Keratinocyte (primary cell): ENCODE results near the gene DCHS1. TPM values are rescaled to one million over a fixed set of nuclear protein-coding genes. Genes with fewer than 3 reads are reported as not detected.

Experiments used
- DNase-seq: peaks from one replicate; pipeline ENCODE4 v3.0.0-alpha.2; 2011; ENCODE audit warnings: low read depth, missing footprints, low spot score
- FAIRE-seq: peaks from 2 replicates; lab custom pipeline; 2011; peaks lifted over from hg19 to GRCh38; lab: Jason Lieb, UNC
- H2AFZ ChIP-seq: 2 replicates; pipeline ENCODE4 v1.6.0; 2012; ENCODE audit warnings: low read length, control low read depth, inconsistent platforms; ENCODE audit not compliant: control insufficient read depth
- H3K27ac ChIP-seq: 2 replicates; pipeline ENCODE4 v1.5.1; 2011; ENCODE audit warnings: low read length; ENCODE audit not compliant: control insufficient read depth, insufficient read depth
- H3K27me3 ChIP-seq: 3 replicates; pipeline ENCODE4 v1.6.0; 2011; ENCODE audit warnings: low read length; ENCODE audit not compliant: control insufficient read depth, insufficient read depth; ENCODE audit errors: extremely low read depth
- H3K36me3 ChIP-seq, 2 experiments: 2 replicates in 1 of 2; 3 replicates in 1 of 2; pipeline ENCODE4 v1.5.1; 2011; ENCODE audit warnings: low read length in 2 of 2, mild to moderate bottlenecking in 1 of 2; ENCODE audit not compliant: control insufficient read depth in 2 of 2, insufficient read depth in 2 of 2; ENCODE audit errors: extremely low read depth in 1 of 2
- H3K4me1 ChIP-seq: 3 replicates; pipeline ENCODE4 v1.5.1; 2011; ENCODE audit warnings: low read length; ENCODE audit not compliant: control insufficient read depth, insufficient read depth; ENCODE audit errors: extremely low read depth
- H3K4me2 ChIP-seq: 3 replicates; pipeline ENCODE4 v1.6.0; 2011; ENCODE audit warnings: low read depth, low read length; ENCODE audit not compliant: control insufficient read depth, insufficient read depth; ENCODE audit errors: extremely low read depth
- H3K4me3 ChIP-seq, 3 experiments: fragments of 200-600 bp in 1 of 3; sonication (generic) in 1 of 3; 2 replicates in 2 of 3; 3 replicates in 1 of 3; pipeline ENCODE4 v1.5.1; 2011 to 2016; ENCODE audit warnings: low read length in 3 of 3, mild to moderate bottlenecking in 3 of 3, control low read depth in 2 of 3, inconsistent platforms in 1 of 3, low read depth in 1 of 3, mixed read lengths in 1 of 3, mixed run types in 1 of 3, moderate library complexity in 1 of 3; ENCODE audit not compliant: control insufficient read depth in 2 of 3, insufficient read depth in 2 of 3; ENCODE audit errors: extremely low read depth in 1 of 3
- H3K79me2 ChIP-seq: 2 replicates; pipeline ENCODE4 v1.6.0; 2012; ENCODE audit warnings: low read length; ENCODE audit not compliant: control insufficient read depth, insufficient read depth
- H3K9ac ChIP-seq: 3 replicates; pipeline ENCODE4 v1.6.0; 2011; ENCODE audit warnings: low read length; ENCODE audit not compliant: control insufficient read depth, insufficient read depth; ENCODE audit errors: extremely low read depth
- H3K9me1 ChIP-seq: 3 replicates; pipeline ENCODE4 v1.6.0; 2011; ENCODE audit warnings: low read length; ENCODE audit not compliant: control insufficient read depth, insufficient read depth; ENCODE audit errors: extremely low read depth
- H3K9me3 ChIP-seq: 2 replicates; pipeline ENCODE4 v1.5.1; 2012; ENCODE audit warnings: low read depth, low read length; ENCODE audit not compliant: control insufficient read depth
- H4K20me1 ChIP-seq: 3 replicates; pipeline ENCODE4 v1.6.0; 2011; ENCODE audit warnings: low read length; ENCODE audit not compliant: control insufficient read depth, insufficient read depth; ENCODE audit errors: extremely low read depth
- CTCF ChIP-seq, 3 experiments: IDR thresholded peaks in 1 of 3; conservative IDR thresholded peaks in 1 of 3; optimal IDR thresholded peaks in 1 of 3; 2 replicates in 2 of 3; 3 replicates in 1 of 3; pipeline versions ENCODE3 to v1.5.1; 2011; ENCODE audit warnings: low read length in 3 of 3, mild to moderate bottlenecking in 3 of 3, moderate library complexity in 2 of 3, control low read depth in 1 of 3, inconsistent platforms in 1 of 3; ENCODE audit not compliant: insufficient read depth in 2 of 3; ENCODE audit errors: extremely low read depth in 1 of 3
- EZH2 ChIP-seq: IDR thresholded peaks from one replicate; pipeline ENCODE4 v1.6.1; 2012; ENCODE audit warnings: inconsistent platforms, mild to moderate bottlenecking, low read length, moderate library complexity
- dilution Hi-C: fragments of 300-500 bp; cut with MboI; formaldehyde crosslinking; loops from one replicate; pipeline ENCODE4 v1.7.0; 2020; ENCODE audit warnings: low sequenced_read_pairs; ENCODE audit not compliant: extremely low pct_ligation_motif_present
- polyA plus RNA-seq, 5 experiments: library from polyadenylated mRNA; depleted of rRNA in 3 of 5; stranded (reverse) in 3 of 5; stranded (forward) in 1 of 5; unstranded in 1 of 5; fragments of >200 nt; gene quantifications; 1 replicate in 1 of 5; 2 replicates in 3 of 5; 3 replicates in 1 of 5; pipeline versions ENCODE4 v1.2.1 to v1.2.3, GENCODE V29; 2011 to 2012; ENCODE audit warnings: missing spikeins in 2 of 5, low read depth in 1 of 5, low replicate concordance in 1 of 5

Gene DCHS1
- polyA plus RNA-seq, 1 donor (not counting 4 experiments of a cell fraction or from before 2014, with no cell fraction given), result 0.03 TPM

- dilution Hi-C loops, result no loop called here
- H3K4me3 ChIP-seq, result peak overlapping the region in 1 of 3 experiments; percentile 5
- H3K4me1 ChIP-seq, result peaks cover 48% of the 10 kb centered on the region
These were observed 49.0 kb downstream of the DCHS1 start for GRCh38 chr11:6606471-6607189.

DNA sequence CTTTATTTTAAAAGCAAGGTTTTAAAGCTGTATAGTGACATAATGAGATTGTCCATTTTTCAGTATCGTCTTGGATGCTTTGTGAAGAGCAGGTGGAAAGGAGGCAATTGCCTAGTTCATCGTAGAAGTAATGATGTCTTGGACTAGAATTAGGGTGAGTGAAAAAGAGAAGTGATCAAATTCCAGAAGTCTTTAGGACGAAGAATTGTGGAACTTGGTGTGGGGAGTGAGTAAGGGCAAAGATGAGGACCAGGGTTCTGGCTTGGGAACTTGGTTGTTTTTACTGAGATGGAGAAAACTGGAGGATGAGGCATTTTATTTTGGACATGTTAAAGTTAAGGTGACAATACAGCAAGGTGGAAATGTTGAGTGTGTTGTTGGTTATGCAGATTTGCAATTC is 50.8 kb downstream of the DCHS1 start:
- no peak overlapping the region for H2AFZ ChIP-seq
- H3K9me1 ChIP-seq, result no peaks in the 10 kb centered on the region
- H3K4me2 ChIP-seq, result peak overlapping the region; percentile 99
- H4K20me1 ChIP-seq, result no peaks in the 10 kb centered on the region
- no peaks in the 10 kb centered on the region for H3K9me3 ChIP-seq
- H3K9ac ChIP-seq, result peak overlapping the region; percentile 94
- DNase-seq, result no peak
- peaks cover 78% of the 10 kb centered on the region for H3K79me2 ChIP-seq
- H3K4me3 ChIP-seq, result peak overlapping the region; percentile 79 to 98 (median 97)
- H3K4me1 ChIP-seq, result peaks cover 41% of the 10 kb centered on the region
- no peaks in the 10 kb centered on the region for H3K27me3 ChIP-seq
- dilution Hi-C loops, result no loop called here
- H3K36me3 ChIP-seq, result peaks cover 35 to 43% of the 10 kb centered on the region in 2 experiments
- H3K27ac ChIP-seq, result peak overlapping the region; percentile 88
- TF ChIP-seq EZH2 (no peak), CTCF (optimal IDR thresholded peaks at IDR 0.05 in 1 of 3, IDR thresholded peaks at IDR 0.05 in 1 of 3, conservative IDR thresholded peaks at IDR 0.05 in 1 of 3; ENCODE audit: extremely low read depth in 1 of 3, insufficient read depth in 2 of 3, low read length in 3 of 3) (no peak)
- FAIRE-seq, result no peak

More at GRCh38 chr11:6606471-6607189, 49.0 kb downstream of the DCHS1 start:
- Histone ChIP-seq H3K4me2 (peak overlapping the region; percentile 79), H3K79me2 (peaks cover 77% of the 10 kb centered on the region), H3K36me3 (peaks cover 29 to 44% of the 10 kb centered on the region in 2 experiments), H3K9me1 (no peaks in the 10 kb centered on the region), H2AFZ (no peak overlapping the region), H3K9ac (peak overlapping the region; percentile 26), H4K20me1 (no peaks in the 10 kb centered on the region), H3K27me3 (no peaks in the 10 kb centered on the region), H3K27ac (peak overlapping the region; percentile 61), H3K9me3 (no peaks in the 10 kb centered on the region)
- FAIRE-seq, result no peak
- TF ChIP-seq EZH2, result no peak
- TF ChIP-seq CTCF (optimal IDR thresholded peaks at IDR 0.05 in 1 of 3, IDR thresholded peaks at IDR 0.05 in 1 of 3, conservative IDR thresholded peaks at IDR 0.05 in 1 of 3; ENCODE audit: extremely low read depth in 1 of 3, insufficient read depth in 2 of 3, low read length in 3 of 3), result no peak
- DNase-seq, result peak; percentile 56
